Kidney epithelial cell (primary cell): Measurements from ENCODE around the gene COL23A1. TPM values are rescaled to one million over a fixed set of nuclear protein-coding genes. Genes with fewer than 3 reads are reported as not detected.

ENCODE experiments used
- DNase-seq: peaks from one replicate; pipeline ENCODE4 v3.0.0-alpha.2; 2010; ENCODE audit warnings: low read depth
- H3K27me3 ChIP-seq: 2 replicates; pipeline ENCODE4 v1.6.0; 2011; ENCODE audit warnings: low read length; ENCODE audit not compliant: control insufficient read depth, insufficient read depth
- H3K36me3 ChIP-seq: 2 replicates; pipeline ENCODE4 v1.5.1; 2011; ENCODE audit warnings: low read length; ENCODE audit not compliant: control insufficient read depth, insufficient read depth
- H3K4me3 ChIP-seq: 2 replicates; pipeline ENCODE4 v1.5.1; 2011; ENCODE audit warnings: low read depth, mild to moderate bottlenecking, control low read depth, low read length
- CTCF ChIP-seq: IDR thresholded peaks from 2 replicates; pipeline ENCODE4 v1.5.1; 2011; ENCODE audit warnings: mild to moderate bottlenecking, moderate library complexity, low read length, control low read depth, inconsistent platforms; ENCODE audit not compliant: insufficient read depth, poor library complexity, severe bottlenecking
- total RNA-seq: library from RNA; depleted of rRNA; stranded (reverse); fragments of >200 nt; gene quantifications from 2 replicates; pipeline ENCODE4 v1.2.3, GENCODE V29; 2015

COL23A1 gene
- total RNA-seq, 1 donor from 2014 or later: 0.17 TPM

GRCh38 chr5:178349075-178349511 is 241.1 kb downstream of the COL23A1 start:
- H3K27me3 ChIP-seq: peaks cover 5% of the 10 kb centered on the region
- no peaks in the 10 kb centered on the region for H3K36me3 ChIP-seq
- no peak for DNase-seq
- no peak overlapping the region for H3K4me3 ChIP-seq
- no peak for TF ChIP-seq CTCF

- Histone ChIP-seq H3K36me3 (no peaks in the 10 kb centered on the region), H3K27me3 (peaks cover 5% of the 10 kb centered on the region), H3K4me3 (no peak overlapping the region)
- no peak for TF ChIP-seq CTCF
- no peak for DNase-seq
Measured at GRCh38 chr5:178348356-178349074, 241.7 kb downstream of the COL23A1 start.

GRCh38 chr5:178347956-178348355 is 242.2 kb downstream of the COL23A1 start:
- no peaks in the 10 kb centered on the region for H3K36me3 ChIP-seq
- TF ChIP-seq CTCF: no peak
- peaks cover 5% of the 10 kb centered on the region for H3K27me3 ChIP-seq
- no peak overlapping the region for H3K4me3 ChIP-seq
- no peak for DNase-seq

GRCh38 chr5:178346607-178347334 is 243.4 kb downstream of the COL23A1 start:
- Histone ChIP-seq H3K27me3 (peaks cover 5% of the 10 kb centered on the region), H3K36me3 (no peaks in the 10 kb centered on the region), H3K4me3 (no peak overlapping the region)
- no peak for DNase-seq
- no peak for TF ChIP-seq CTCF

GRCh38 chr5:178343306-178343705 is 246.9 kb downstream of the COL23A1 start:
- no peak for DNase-seq
- no peak overlapping the region for H3K4me3 ChIP-seq
- TF ChIP-seq CTCF: no peak

More at GRCh38 chr5:178343306-178343705, 246.9 kb downstream of the COL23A1 start:
- Histone ChIP-seq H3K36me3 (no peaks in the 10 kb centered on the region), H3K27me3 (peaks cover 2% of the 10 kb centered on the region)
